HG02885 (cell line): ENCODE measurements around the gene DNAAF1.
A peak's percentile ranks its signal among the peaks of the same experiment; 100 is the strongest.

Experiments
- ATAC-seq: cut with Tn5 transposase; IDR thresholded peaks from one replicate; pipeline ENCODE4 v1.9.1; 2021; ENCODE audit warnings: mild to moderate bottlenecking; ENCODE audit not compliant: unreplicated experiment, poor library complexity

Gene DNAAF1

DNA sequence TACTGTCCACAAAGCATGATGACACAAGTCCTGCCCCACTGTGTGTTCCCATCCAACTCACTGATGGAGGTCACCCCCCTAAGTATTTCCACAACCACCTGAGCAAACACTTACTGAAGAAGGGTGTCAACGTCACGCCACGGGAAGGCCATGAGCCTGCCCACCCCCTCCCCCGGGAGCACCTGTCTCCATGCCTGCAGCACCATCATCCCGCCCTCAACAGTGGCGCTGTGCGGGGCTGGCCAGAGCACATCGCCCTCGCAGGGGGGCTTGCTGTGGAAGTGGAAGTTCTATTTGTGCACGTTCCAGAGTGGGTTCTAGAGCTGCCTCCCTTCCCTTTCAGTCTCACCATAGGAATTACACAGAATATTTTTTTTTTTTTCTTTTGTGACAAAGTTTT is 24.1 kb upstream of the DNAAF1 start:
- ATAC-seq, result no peak

GRCh38 chr16:84124257-84125073 is 20.6 kb upstream of the DNAAF1 start:
- no peak for ATAC-seq

DNA sequence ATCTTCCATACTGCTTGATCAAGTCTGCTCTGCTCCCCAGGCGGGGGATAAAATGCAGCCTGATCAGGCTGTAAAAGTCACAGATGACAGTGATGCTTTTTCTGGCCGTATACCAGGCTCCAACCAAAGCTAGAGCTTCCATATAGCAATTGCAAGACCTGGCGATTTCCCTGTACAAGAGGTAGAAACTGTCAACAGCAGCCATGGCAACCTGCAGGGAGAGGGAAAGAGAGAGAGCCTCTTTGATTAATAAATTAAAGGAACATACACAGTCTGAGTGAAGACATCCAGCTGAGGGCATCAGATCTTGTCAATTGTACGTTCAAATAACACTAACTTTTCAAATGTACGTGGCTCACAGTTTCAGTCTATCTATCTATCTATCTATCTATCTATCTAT is 14.0 kb upstream of the DNAAF1 start:
- ATAC-seq, result no peak

GRCh38 chr16:84132527-84133285 is 12.4 kb upstream of the DNAAF1 start:
- no peak for ATAC-seq

- no peak for ATAC-seq
These were observed 8.6 kb upstream of the DNAAF1 start for GRCh38 chr16:84136331-84137125.

GRCh38 chr16:84137287-84137686 is 7.8 kb upstream of the DNAAF1 start:
- no peak for ATAC-seq

DNA sequence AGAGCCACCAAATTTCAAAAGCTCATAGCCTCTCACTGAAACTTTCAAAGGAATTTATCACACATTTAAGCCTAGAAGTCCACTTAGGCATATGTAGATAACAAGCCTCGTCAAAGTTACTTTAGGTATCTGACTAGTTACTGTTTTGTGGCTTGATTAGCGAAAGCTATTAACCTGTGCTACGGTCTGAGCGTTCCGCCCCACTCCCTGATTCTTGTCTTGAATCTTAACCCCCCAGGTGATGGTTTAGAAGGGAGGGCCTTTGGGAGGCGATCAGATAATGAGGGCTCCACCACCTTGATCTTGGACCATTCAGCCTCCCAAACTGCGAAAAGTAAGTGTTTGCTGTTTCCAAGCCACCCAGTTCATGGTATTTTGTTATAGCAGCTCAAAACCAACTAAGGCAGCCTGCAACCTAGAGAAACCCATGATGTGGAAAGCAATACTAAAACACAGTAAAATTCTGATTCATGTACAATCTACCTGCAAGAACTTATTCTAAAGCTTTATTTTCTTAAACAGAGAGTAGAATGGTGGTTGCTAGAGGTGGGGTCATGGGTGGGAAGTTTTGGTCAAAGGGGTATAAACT is 7.2 kb upstream of the DNAAF1 start:
- ATAC-seq, result no peak

GRCh38 chr16:84138500-84138823 is 6.6 kb upstream of the DNAAF1 start:
- no peak for ATAC-seq

- ATAC-seq, result no peak
These were observed 6.1 kb upstream of the DNAAF1 start for GRCh38 chr16:84138824-84139627.

DNA sequence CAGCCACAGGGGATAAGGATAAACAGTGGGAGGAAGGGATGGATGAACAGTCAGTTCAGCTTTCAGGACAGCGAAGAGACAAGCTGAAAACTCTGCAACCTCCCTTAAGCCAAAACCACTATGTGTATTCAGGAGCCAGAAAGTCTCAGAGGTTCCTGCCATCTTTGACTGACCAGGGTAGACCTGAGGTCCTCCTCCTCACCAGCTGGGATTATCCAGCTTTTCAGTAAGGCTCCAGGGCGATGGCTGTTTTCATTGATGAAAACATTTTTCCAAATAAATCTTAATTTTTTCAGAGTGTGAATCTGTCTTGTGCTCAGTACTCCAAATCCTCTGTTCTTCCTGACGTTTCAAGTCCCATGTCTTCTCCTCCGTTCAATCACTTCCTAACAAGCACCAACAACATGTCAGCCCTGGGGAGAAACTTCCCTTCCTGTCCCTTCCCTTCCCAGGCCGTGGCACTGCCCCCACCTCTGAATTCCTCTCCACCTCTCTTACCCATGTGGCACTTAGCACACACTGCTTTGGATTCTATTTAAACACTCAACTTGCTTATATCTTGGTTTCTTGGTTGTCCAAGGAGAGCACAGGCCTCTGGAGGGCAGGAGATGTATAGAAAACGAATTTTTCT is 5.4 kb upstream of the DNAAF1 start:
- no peak for ATAC-seq

DNA sequence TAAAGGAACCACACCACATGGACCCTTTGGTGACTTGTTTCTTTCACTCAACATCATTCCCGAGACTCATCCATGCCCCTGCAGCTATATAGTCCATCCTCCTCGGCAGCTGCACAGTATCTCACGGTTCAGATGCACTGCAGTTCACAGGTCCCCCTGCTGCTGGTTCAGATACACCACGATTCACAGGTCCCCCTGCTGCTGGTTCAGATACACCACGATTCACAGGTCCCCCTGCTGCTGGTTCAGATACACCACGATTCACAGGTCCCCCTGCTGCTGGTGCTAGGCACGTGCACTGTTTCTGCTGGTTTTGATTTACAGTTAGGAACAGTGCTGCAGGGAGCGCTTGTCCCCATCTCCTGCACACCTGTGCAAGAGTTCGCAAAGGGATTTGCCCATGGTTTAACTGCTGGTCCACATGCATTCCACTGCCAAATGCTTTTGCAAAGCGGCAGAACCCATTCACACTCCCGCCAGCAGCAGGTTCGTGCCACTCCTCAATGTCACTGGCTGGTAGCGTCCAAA is 3.9 kb upstream of the DNAAF1 start:
- ATAC-seq, result no peak

DNA sequence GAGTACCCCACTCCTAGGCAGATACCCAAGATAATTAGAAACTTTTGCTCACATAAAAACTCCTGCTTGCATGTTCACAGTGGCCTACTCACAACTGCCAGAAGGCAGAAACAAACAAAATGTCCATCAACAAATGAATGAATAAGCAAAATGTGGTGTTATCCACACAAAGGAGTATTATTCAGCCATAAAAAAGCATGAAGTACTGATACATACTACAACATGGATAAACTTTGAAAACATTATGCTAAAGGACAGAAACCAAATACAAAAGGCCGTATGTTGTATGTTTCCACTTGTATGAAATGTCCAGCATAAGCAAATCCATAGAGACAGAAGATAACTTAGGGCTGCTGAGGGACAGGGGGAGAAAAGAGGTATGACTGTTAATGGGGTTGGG is 2.0 kb upstream of the DNAAF1 start:
- no peak for ATAC-seq

GRCh38 chr16:84143784-84144199 is 1.3 kb upstream of the DNAAF1 start:
- no peak for ATAC-seq

- peak; percentile 26 for ATAC-seq
These were observed 774 bp upstream of the DNAAF1 start for GRCh38 chr16:84144209-84144858.

DNA sequence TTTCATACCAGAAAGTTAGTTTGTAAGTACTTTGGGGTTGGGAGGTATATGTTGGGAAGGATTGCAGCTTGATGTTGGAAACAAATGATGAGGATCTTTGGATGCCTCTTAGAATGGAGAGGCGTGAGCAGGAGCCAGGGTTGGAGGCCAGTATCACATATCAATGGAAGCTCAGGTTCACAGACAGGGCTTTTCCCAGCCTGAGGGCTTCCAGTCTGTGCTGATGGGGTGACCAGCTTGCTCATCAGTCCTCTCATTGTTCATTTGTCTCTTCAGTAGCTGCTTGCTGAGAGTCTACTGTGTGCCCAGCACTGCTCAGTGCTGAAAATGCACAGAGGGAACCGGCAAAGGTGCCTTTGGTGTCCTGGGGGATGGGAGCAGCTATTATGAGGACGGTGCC is 5.8 kb downstream of the DNAAF1 start:
- no peak for ATAC-seq

- no peak for ATAC-seq
These were observed 8.6 kb downstream of the DNAAF1 start for GRCh38 chr16:84153660-84154214.

- no peak for ATAC-seq
These were observed 10.1 kb downstream of the DNAAF1 start for GRCh38 chr16:84155226-84155625.

DNA sequence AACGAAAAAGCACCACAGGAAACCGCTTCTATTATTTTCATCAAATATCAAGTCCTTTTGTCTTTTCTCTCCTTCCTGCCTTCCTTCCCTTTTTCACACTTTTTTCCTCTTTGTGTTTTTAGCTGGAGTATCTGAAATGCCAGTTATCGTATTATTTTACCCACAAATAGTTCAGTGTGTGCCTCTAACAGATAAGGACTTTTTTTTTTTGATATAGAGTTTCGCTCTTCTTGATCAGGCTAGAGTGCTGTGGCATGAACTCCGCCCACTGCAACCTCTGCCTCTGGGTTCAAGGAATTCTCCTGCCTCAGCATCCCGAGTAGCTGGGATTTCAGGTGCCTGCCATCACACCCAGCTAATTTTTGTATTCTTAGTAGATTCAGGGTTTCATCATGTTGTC is 10.7 kb downstream of the DNAAF1 start:
- no peak for ATAC-seq
